ENCODE data around the gene INSYN2A.

- TF ChIP-seq CTCF (IDR thresholded peaks at IDR 0.05), result no peak
- no peak for TF ChIP-seq POLR2A (IDR thresholded peaks at IDR 0.05; ENCODE audit: low read depth)
- no peak for TF ChIP-seq EP300 (IDR thresholded peaks at IDR 0.05)
- no peak for TF ChIP-seq POLR2AphosphoS5 (IDR thresholded peaks at IDR 0.05)
These were observed 11.8 kb downstream of the INSYN2A start for GRCh38 chr10:127184582-127184981.
